ENCODE data around the gene ATG2A. TPM values are rescaled to one million over a fixed set of nuclear protein-coding genes. Genes with fewer than 3 reads are reported as not detected.
A peak's percentile ranks its signal among the peaks of the same experiment; 100 is the strongest.

Gene ATG2A
- polyA plus RNA-seq, 1 donor from 2014 or later: 3.9 TPM

DNA sequence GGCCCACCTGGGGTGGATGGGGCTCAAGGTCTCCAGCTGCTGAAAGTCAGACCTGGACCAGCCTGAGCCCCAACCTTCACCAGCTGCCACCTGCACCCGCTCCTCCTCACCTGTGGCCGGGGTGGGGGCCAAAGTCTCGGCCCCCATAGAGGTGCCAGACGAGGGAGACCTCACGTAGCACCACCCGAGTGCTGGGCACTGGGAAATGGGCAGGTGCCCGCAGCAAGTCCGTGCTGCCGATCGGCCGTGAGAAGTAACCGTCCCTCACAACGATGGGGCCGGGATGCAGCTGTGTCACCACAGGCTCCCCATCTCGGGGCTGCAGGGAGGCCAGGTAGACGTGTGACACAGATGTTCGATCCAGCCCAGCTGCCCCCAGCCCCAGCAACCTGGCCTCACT, 16.2 kb downstream of the ATG2A start:
- H3K27me3 Mint-ChIP-seq: no peaks in the 10 kb centered on the region
- no peak overlapping the region for H3K4me3 Mint-ChIP-seq
- no peaks in the 10 kb centered on the region for H3K9me3 Mint-ChIP-seq
- H3K36me3 Mint-ChIP-seq: peaks cover 1% of the 10 kb centered on the region
- H3K27ac Mint-ChIP-seq: no peak overlapping the region
- H3K4me1 Mint-ChIP-seq: peaks cover 4 to 5% (median 5%) of the 10 kb centered on the region in 3 donors

DNA sequence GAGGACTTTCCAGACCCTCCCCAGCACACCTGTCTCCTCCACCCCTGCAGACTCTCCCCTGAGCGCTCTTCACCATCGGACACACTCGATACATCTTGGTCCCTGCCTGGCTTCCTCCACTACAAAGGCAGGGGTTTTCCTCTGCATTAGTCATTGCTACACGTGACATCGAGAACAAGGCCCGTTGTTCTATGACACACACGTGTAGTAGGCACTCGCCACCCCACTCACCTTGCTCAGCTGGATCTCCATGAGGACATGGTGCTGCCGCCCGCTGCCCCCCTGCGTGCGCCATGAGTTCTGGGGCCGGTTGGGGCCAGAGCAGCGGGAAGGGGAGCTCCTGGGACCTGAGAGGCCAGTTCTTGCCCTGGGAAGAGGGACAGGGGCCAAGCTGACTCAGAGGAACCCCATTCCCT, 16.7 kb downstream of the ATG2A start:
- Mint-ChIP-seq H3K27me3 (no peaks in the 10 kb centered on the region), H3K4me1 (peaks cover 4 to 5% (median 5%) of the 10 kb centered on the region in 3 donors), H3K4me3 (peak overlapping the region in 2 of 4 donors; percentile 5 to 24), H3K9me3 (no peaks in the 10 kb centered on the region), H3K36me3 (peaks cover 1% of the 10 kb centered on the region), H3K27ac (peak overlapping the region; percentile 34 to 95 (median 95))

DNA sequence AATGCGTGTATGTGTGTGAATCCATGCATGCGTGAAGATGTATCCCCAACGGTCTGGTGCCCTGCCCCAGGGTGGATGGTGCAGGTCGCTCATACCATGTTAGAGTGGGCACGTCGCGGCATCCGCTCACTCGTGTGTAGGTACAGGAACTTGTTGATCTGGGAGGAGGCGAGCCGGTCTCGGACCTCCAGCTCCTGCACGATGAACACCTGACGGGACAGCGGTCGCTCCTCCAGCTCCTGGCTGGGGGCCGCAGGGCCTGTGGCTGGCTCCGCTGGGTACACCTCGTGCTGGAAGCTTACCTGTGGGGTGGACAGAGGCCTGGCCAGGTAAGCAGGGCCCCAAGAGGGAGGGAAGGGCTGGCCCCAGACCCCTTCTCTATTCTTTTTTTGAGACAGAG, 18.5 kb downstream of the ATG2A start:
- no peak overlapping the region for H3K4me3 Mint-ChIP-seq
- no peaks in the 10 kb centered on the region for H3K9me3 Mint-ChIP-seq
- H3K36me3 Mint-ChIP-seq: peaks cover 1% of the 10 kb centered on the region
- H3K27ac Mint-ChIP-seq: no peak overlapping the region
- H3K27me3 Mint-ChIP-seq: no peaks in the 10 kb centered on the region
- peaks cover 5 to 7% (median 6%) of the 10 kb centered on the region in 3 donors for H3K4me1 Mint-ChIP-seq

GRCh38 chr11:64898076-64898445, 18.9 kb downstream of the ATG2A start:
- Mint-ChIP-seq H3K9me3 (no peaks in the 10 kb centered on the region), H3K27ac (no peak overlapping the region), H3K4me1 (peaks cover 5 to 7% (median 6%) of the 10 kb centered on the region in 3 donors), H3K4me3 (no peak overlapping the region), H3K27me3 (no peaks in the 10 kb centered on the region), H3K36me3 (peaks cover 1% of the 10 kb centered on the region)

- Mint-ChIP-seq H3K9me3 (no peaks in the 10 kb centered on the region), H3K27me3 (no peaks in the 10 kb centered on the region), H3K4me1 (peaks cover 6 to 7% (median 6%) of the 10 kb centered on the region in 3 donors), H3K36me3 (peaks cover 1% of the 10 kb centered on the region), H3K4me3 (no peak overlapping the region), H3K27ac (no peak overlapping the region)
These were observed 19.5 kb downstream of the ATG2A start for GRCh38 chr11:64897381-64898075.

- Mint-ChIP-seq H3K27ac (no peak overlapping the region), H3K4me3 (no peak overlapping the region), H3K4me1 (peaks cover 10 to 11% (median 10%) of the 10 kb centered on the region in 3 donors), H3K27me3 (no peaks in the 10 kb centered on the region), H3K36me3 (peaks cover 1% of the 10 kb centered on the region), H3K9me3 (no peaks in the 10 kb centered on the region)
These were observed 20.5 kb downstream of the ATG2A start for GRCh38 chr11:64896448-64897022.

DNA sequence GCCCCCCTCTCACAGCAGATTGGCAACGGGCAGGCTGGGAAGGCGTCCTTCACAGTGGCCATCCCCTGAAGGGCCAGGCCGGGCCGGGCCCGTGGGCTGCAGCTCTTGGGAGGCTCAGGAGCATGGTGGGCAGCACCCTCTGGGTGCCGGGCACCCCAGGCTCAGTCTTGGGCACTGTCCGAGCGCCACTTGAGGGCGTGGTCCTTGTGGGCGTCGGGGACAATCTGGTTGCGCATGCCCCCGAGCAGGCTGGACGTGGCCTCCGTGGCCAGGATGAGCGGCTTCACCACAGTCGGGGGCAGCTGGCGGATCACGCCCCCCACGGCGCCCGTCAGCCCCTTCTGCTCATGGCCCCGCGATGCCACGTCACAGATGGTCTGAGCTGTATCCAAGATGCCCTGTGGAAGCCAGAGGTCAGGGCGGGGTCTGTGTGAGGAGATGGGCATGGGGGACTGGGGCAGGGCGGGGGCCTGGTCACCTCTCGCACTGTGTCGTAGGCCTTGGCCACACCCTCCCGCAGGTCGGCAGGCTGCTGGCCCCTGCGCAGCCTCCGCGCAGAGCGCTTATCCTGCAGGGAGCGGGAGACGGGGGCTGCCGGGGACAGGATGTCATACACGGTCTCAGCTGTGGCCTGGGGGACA, 22.1 kb downstream of the ATG2A start:
- no peaks in the 10 kb centered on the region for H3K36me3 Mint-ChIP-seq

DNA sequence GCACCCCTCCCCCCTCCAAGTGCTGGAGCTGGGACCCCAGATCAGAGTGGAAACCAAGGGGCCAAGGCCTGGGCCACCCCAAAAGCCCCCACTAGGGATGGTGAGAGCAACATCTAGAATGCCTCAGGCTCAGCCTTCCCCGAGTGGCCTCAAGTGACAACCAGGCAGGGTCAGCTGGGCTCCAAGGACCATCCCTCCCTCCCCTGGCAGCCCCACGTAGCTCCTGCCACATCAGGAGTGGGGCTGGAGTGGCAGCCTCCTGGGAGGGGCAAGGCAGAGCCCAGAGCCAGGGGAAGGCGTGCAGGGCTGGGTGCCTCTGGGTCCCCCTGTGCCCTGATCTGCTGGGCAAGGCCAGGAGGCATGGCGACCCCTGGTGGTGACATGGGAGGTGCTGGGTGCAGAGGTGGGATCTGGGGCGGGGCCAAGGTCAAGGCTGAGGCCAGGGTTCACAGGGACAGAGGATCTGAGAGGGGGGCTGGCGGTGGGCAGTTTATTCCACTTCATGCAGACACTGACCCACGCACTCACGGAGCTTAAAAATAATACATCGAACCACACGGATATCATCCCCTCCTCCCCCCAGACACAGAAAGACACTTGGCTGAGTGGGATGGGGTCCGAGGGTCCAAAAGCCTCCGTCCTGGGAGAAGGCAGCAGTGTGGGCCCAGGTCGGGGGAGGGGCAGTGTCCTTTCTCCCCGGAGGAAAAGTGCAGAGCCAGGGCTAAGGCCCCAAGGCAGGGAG, 22.8 kb downstream of the ATG2A start:
- H3K27ac Mint-ChIP-seq: peak overlapping the region in 1 of 3 donors; percentile 91
- H3K4me3 Mint-ChIP-seq: no peak overlapping the region
- no peaks in the 10 kb centered on the region for H3K9me3 Mint-ChIP-seq
- H3K4me1 Mint-ChIP-seq: peaks cover 6 to 7% (median 6%) of the 10 kb centered on the region in 3 donors
- H3K36me3 Mint-ChIP-seq: no peaks in the 10 kb centered on the region
- H3K27me3 Mint-ChIP-seq: no peaks in the 10 kb centered on the region

More for the DNA sequence above, 22.1 kb downstream of the ATG2A start:
- Mint-ChIP-seq H3K9me3 (no peaks in the 10 kb centered on the region), H3K4me3 (no peak overlapping the region), H3K27me3 (no peaks in the 10 kb centered on the region), H3K27ac (peak overlapping the region in 1 of 3 donors; percentile 91), H3K4me1 (peaks cover 6 to 7% (median 7%) of the 10 kb centered on the region in 3 donors)

GRCh38 chr11:64893194-64894069, 23.6 kb downstream of the ATG2A start:
- Mint-ChIP-seq H3K4me3 (no peak overlapping the region), H3K9me3 (no peaks in the 10 kb centered on the region), H3K36me3 (no peaks in the 10 kb centered on the region), H3K27ac (no peak overlapping the region), H3K27me3 (no peaks in the 10 kb centered on the region), H3K4me1 (peaks cover 6 to 7% (median 6%) of the 10 kb centered on the region in 3 donors)

- Mint-ChIP-seq H3K27ac (peak overlapping the region in 1 of 3 donors; percentile 81), H3K4me3 (no peak overlapping the region)
These were observed 24.2 kb downstream of the ATG2A start for GRCh38 chr11:64892838-64893193.

DNA sequence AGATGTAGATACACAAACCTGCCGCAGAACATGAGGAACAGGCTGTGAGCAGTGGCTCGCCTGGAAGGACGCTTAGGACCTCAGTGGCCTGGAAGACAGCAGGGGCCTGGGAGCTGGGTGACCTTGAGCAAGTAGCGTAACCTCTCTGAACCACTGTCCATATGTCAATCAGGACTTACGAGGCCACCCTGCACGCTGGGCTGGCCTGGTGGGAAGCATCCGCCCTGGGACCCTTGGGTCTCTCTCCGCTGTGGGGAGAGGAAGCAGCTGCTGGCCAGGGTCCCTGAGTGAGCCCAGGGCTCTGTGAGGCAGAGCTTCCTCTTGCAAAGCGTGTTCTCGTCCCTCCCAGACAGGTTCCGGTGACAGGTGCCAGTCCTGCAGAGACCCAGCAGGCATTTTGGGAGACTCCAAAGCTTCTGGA, 24.6 kb downstream of the ATG2A start:
- no peak overlapping the region for H3K4me3 Mint-ChIP-seq

More at GRCh38 chr11:64892838-64893193, 24.2 kb downstream of the ATG2A start:
- Mint-ChIP-seq H3K27me3 (no peaks in the 10 kb centered on the region), H3K4me1 (peaks cover 10 to 11% (median 11%) of the 10 kb centered on the region in 3 donors), H3K9me3 (no peaks in the 10 kb centered on the region), H3K36me3 (no peaks in the 10 kb centered on the region)

DNA sequence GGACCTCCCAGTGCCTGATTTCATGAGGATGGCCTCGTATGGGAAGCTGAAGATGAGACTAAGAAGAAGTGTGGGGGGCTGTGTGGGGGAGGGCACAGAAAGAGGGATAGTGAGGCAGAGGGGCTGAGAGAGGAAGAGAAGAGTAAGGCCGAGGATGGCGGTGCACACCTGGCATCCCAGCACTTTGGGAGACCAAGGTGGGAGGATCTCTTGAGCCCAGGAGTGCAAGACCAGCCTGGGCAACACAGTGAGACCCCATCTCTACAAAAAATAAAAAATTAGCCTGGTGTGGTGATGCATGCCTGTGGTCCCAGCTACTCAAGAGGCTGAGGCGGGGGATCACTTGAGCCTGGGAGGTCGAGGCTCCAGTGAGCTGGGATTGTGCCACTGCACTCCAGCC, 25.1 kb downstream of the ATG2A start:
- H3K27ac Mint-ChIP-seq: peak overlapping the region in 1 of 3 donors; percentile 24
- no peaks in the 10 kb centered on the region for H3K9me3 Mint-ChIP-seq
- H3K4me3 Mint-ChIP-seq: no peak overlapping the region
- peaks cover 14 to 16% (median 14%) of the 10 kb centered on the region in 3 donors for H3K4me1 Mint-ChIP-seq
- no peaks in the 10 kb centered on the region for H3K36me3 Mint-ChIP-seq
- H3K27me3 Mint-ChIP-seq: no peaks in the 10 kb centered on the region

More for the DNA sequence above, 24.6 kb downstream of the ATG2A start:
- no peaks in the 10 kb centered on the region for H3K36me3 Mint-ChIP-seq
- H3K9me3 Mint-ChIP-seq: no peaks in the 10 kb centered on the region
- H3K27ac Mint-ChIP-seq: peak overlapping the region in 1 of 3 donors; percentile 81
- H3K4me1 Mint-ChIP-seq: peaks cover 11 to 13% (median 13%) of the 10 kb centered on the region in 3 donors
- no peaks in the 10 kb centered on the region for H3K27me3 Mint-ChIP-seq

GRCh38 chr11:64891215-64891848, 25.7 kb downstream of the ATG2A start:
- Mint-ChIP-seq H3K9me3 (no peaks in the 10 kb centered on the region), H3K27ac (peak overlapping the region in 1 of 3 donors; percentile 24), H3K4me1 (peaks cover 14 to 16% (median 14%) of the 10 kb centered on the region in 3 donors), H3K36me3 (no peaks in the 10 kb centered on the region), H3K27me3 (no peaks in the 10 kb centered on the region), H3K4me3 (no peak overlapping the region)

DNA sequence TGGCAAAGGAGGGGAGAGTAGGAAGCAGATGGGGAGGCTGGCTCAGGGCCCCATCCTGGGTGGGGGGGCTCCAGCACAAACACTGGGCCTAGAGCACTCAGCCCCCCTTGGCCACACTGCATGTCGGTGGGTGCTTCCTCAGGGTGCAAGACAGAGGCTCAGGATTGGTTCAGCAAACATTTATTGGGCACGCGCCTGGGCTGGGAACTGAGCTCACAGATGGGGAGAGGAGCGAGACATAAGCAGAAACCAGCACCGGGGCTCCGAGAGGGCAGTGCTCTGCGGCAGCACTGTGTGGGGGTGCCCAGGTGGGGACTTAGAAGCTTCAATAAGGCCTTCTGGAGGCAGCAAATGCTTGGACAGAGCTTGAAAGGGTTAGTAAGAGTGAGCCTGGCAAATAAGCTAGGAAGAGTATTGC, 26.5 kb downstream of the ATG2A start:
- no peaks in the 10 kb centered on the region for H3K36me3 Mint-ChIP-seq
- H3K4me1 Mint-ChIP-seq: peaks cover 14 to 16% (median 16%) of the 10 kb centered on the region in 3 donors
- no peaks in the 10 kb centered on the region for H3K9me3 Mint-ChIP-seq
- no peaks in the 10 kb centered on the region for H3K27me3 Mint-ChIP-seq
- H3K4me3 Mint-ChIP-seq: no peak overlapping the region
- H3K27ac Mint-ChIP-seq: no peak overlapping the region

Data from IgD-negative memory B cell (primary cell).